Lung (tissue), 12 donors: ENCODE data around the gene IRAK3. TPM values are rescaled to one million over a fixed set of nuclear protein-coding genes. Genes with fewer than 3 reads are reported as not detected.
"Not testable (repeated sequence)": the region's sequence is repeated elsewhere in the genome, so short reads cannot be mapped to it uniquely, and the experiment has no call there.

Experiments used
- ATAC-seq: fragments of 200-7000 bp; cut with Tn5 transposase; one replicate; pipeline ENCODE4 v1.9.1; 2020; ENCODE audit warnings: moderate number of reproducible peaks; ENCODE audit not compliant: insufficient read depth, low FRiP score
- DNase-seq, 3 donors: peaks; one replicate each; pipeline ENCODE4 v3.0.0-alpha.2; 2013 to 2017
- H3K27ac ChIP-seq, 2 donors: one replicate each; pipeline ENCODE4 v1.5.1; 2013; ENCODE audit warnings: mild to moderate bottlenecking in 2 of 2, moderate library complexity in 2 of 2, control low read depth in 1 of 2, inconsistent platforms in 1 of 2, low read depth in 1 of 2, low read length in 1 of 2
- H3K27me3 ChIP-seq, 3 donors: one replicate each; pipeline ENCODE4 v1.5.1; 2013; ENCODE audit warnings: low read length in 2 of 3; ENCODE audit not compliant: control insufficient read depth in 3 of 3, insufficient read depth in 3 of 3
- H3K36me3 ChIP-seq, 4 donors: one replicate each; pipeline ENCODE4 v1.5.1; 2013; ENCODE audit warnings: low read length in 4 of 4, mild to moderate bottlenecking in 1 of 4, moderate library complexity in 1 of 4; ENCODE audit not compliant: control insufficient read depth in 4 of 4, insufficient read depth in 4 of 4
- H3K4me1 ChIP-seq, 5 donors: one replicate each; pipeline ENCODE4 v1.5.1; 2013; ENCODE audit warnings: low read length in 5 of 5, mild to moderate bottlenecking in 2 of 5, moderate library complexity in 1 of 5; ENCODE audit not compliant: control insufficient read depth in 5 of 5, insufficient read depth in 5 of 5
- H3K4me3 ChIP-seq: one replicate; pipeline ENCODE4 v1.5.1; 2013; ENCODE audit warnings: mild to moderate bottlenecking, control low read depth, moderate library complexity
- H3K9ac ChIP-seq, 2 donors: one replicate each; pipeline ENCODE4 v1.5.1; 2013; ENCODE audit warnings: low read length in 2 of 2, control low read depth in 1 of 2; ENCODE audit not compliant: insufficient read depth in 1 of 2
- H3K9me3 ChIP-seq, 4 donors: one replicate each; pipeline ENCODE4 v1.5.1; 2013; ENCODE audit warnings: low read length in 3 of 4, mild to moderate bottlenecking in 1 of 4, moderate library complexity in 1 of 4; ENCODE audit not compliant: control insufficient read depth in 4 of 4, insufficient read depth in 3 of 4
- CTCF ChIP-seq: IDR thresholded peaks from 2 replicates; pipeline ENCODE4 v1.5.1; 2012; ENCODE audit warnings: mild to moderate bottlenecking; ENCODE audit errors: control extremely low read depth, extremely low read depth
- WGBS, 2 donors: extraction: QIAGEN DNeasy Blood & Tissue Kit; methylation state at CpG; one replicate each; pipeline ENCODE4 v1.1.7; 2013; 5-methylcytosine and 5-hydroxymethylcytosine counted together
- polyA plus RNA-seq, 2 donors: library from polyadenylated mRNA; stranded (reverse); fragments of 200-250 nt; gene quantifications; one replicate each; pipeline ENCODE4 v1.2.1, GENCODE V29; 2013
- total RNA-seq, 2 donors: library from RNA; depleted of rRNA in 1 of 2; stranded (reverse); fragments of >200 nt in 1 of 2; gene quantifications; one replicate each; pipeline ENCODE4 v1.2.1, GENCODE V29; 2014 to 2021
- donor health status: control.
- donor health status: control.
- donor health status: Bipolar disorder and iron deficiency.
- donor health status: healthy.
- donor health status: DM: yes; HTN: yes; CAD: no.

The IRAK3 gene
- total and polyA plus RNA-seq, 4 donors = 7.8 to 77.2 (median 51.2) TPM

GRCh38 chr12:66176105-66176900 is 12.7 kb upstream of the IRAK3 start:
- ATAC-seq = no peak
- H3K9ac ChIP-seq = no peak overlapping the region
- H3K27me3 ChIP-seq = no peaks in the 10 kb centered on the region
- H3K4me3 ChIP-seq = no peak overlapping the region
- no peak for TF ChIP-seq CTCF
- peak in 2 of 3 donors; percentile 93 to 95 for DNase-seq
- H3K36me3 ChIP-seq = no peaks in the 10 kb centered on the region
- H3K9me3 ChIP-seq = no peaks in the 10 kb centered on the region
- peaks cover 0 to 25% (median 3%) of the 10 kb centered on the region in 5 donors for H3K4me1 ChIP-seq
- 32 to 58% methylated on average over 1 of the region's 1 CpG for WGBS, 2 donors
- no peak overlapping the region for H3K27ac ChIP-seq

GRCh38 chr12:66182956-66183355 is 6.1 kb upstream of the IRAK3 start:
- no peaks in the 10 kb centered on the region for H3K4me1 ChIP-seq

GRCh38 chr12:66184822-66185221 is 4.2 kb upstream of the IRAK3 start:
- not testable (repeated sequence) for H3K9ac ChIP-seq, H3K9me3 ChIP-seq, ATAC-seq, H3K27ac ChIP-seq, H3K4me1 ChIP-seq, H3K27me3 ChIP-seq, DNase-seq, H3K36me3 ChIP-seq, H3K4me3 ChIP-seq
- 84 to 100% methylated on average over 1 to 2 of the region's 3 CpGs for WGBS, 2 donors

More at GRCh38 chr12:66182956-66183355, 6.1 kb upstream of the IRAK3 start:
- Histone ChIP-seq H3K27ac (no peak overlapping the region), H3K4me3 (no peak overlapping the region), H3K9me3 (no peaks in the 10 kb centered on the region), H3K27me3 (no peaks in the 10 kb centered on the region), H3K9ac (no peak overlapping the region), H3K36me3 (no peaks in the 10 kb centered on the region)
- TF ChIP-seq CTCF = no peak
- DNase-seq = no peak
- WGBS, 2 donors = 81 to 89% methylated on average over 3 of the region's 3 CpGs
- ATAC-seq = no peak

- ATAC-seq (no peak), DNase-seq (no peak)
- Histone ChIP-seq H3K27ac (peak overlapping the region in 1 of 2 donors; percentile 71), H3K4me3 (no peak overlapping the region), H3K27me3 (peaks cover 0 to 2% (median 0%) of the 10 kb centered on the region in 3 donors), H3K4me1 (peaks cover 0 to 26% (median 8%) of the 10 kb centered on the region in 5 donors), H3K9me3 (no peaks in the 10 kb centered on the region), H3K36me3 (no peaks in the 10 kb centered on the region), H3K9ac (no peak overlapping the region)
- WGBS, 2 donors = 38 to 62% methylated on average over 2 of the region's 2 CpGs
- TF ChIP-seq CTCF = no peak
Measured at GRCh38 chr12:66187036-66187435, 2.0 kb upstream of the IRAK3 start.
